Activated T-cell treated with anti-CD3 and anti-CD28 coated beads, Interleukin-2, amount 50 U/mL, for 24 hours (primary cell): ENCODE measurements around the gene EIF2AK3.

Experiments
- DNase-seq: peaks from one replicate; pipeline ENCODE4 v3.0.0-alpha.2; 2020
- H3K27ac Mint-ChIP-seq: 2 replicates; pipeline ENCODE4 v1.8.0; 2020; ENCODE audit warnings: mild to moderate bottlenecking, mixed read lengths
- H3K27me3 Mint-ChIP-seq: 2 replicates; pipeline ENCODE4 v1.8.0; 2020; ENCODE audit warnings: mixed read lengths
- H3K36me3 Mint-ChIP-seq: 2 replicates; pipeline ENCODE4 v1.8.0; 2020; ENCODE audit warnings: low read depth, mixed read lengths
- H3K4me1 Mint-ChIP-seq: 2 replicates; pipeline ENCODE4 v1.8.0; 2020; ENCODE audit warnings: low read depth, mixed read lengths
- H3K4me3 Mint-ChIP-seq: 2 replicates; pipeline ENCODE4 v1.8.0; 2020; ENCODE audit warnings: mild to moderate bottlenecking, moderate library complexity, mixed read lengths
- H3K9me3 Mint-ChIP-seq: 2 replicates; pipeline ENCODE4 v1.8.0; 2020; ENCODE audit warnings: mixed read lengths

The EIF2AK3 gene

DNA sequence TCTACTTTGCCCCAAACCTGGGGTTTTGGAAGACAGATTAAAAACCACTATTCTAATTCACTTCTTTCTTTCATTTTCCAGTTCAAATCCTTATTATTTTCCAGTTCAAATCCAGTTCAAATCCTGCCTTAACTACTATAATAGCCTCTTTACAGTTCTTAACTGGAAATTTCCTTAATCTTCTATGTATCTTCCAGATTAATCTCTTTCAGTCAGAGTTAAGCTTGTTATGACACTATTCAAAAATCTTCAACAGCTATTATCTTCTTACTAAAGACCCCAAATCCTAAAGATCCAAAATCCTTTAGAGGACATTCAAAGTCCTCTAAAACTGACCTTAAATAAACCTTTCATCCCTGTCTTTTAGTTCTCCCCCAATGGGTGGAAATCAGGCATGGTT lies 30.1 kb downstream of the EIF2AK3 start:
- H3K9me3 Mint-ChIP-seq, result no peaks in the 10 kb centered on the region
- no peaks in the 10 kb centered on the region for H3K27me3 Mint-ChIP-seq
- no peak for DNase-seq
- H3K4me1 Mint-ChIP-seq, result peaks cover 27% of the 10 kb centered on the region
- H3K4me3 Mint-ChIP-seq, result no peak overlapping the region
- H3K27ac Mint-ChIP-seq, result no peak overlapping the region
- peaks cover 26% of the 10 kb centered on the region for H3K36me3 Mint-ChIP-seq

DNA sequence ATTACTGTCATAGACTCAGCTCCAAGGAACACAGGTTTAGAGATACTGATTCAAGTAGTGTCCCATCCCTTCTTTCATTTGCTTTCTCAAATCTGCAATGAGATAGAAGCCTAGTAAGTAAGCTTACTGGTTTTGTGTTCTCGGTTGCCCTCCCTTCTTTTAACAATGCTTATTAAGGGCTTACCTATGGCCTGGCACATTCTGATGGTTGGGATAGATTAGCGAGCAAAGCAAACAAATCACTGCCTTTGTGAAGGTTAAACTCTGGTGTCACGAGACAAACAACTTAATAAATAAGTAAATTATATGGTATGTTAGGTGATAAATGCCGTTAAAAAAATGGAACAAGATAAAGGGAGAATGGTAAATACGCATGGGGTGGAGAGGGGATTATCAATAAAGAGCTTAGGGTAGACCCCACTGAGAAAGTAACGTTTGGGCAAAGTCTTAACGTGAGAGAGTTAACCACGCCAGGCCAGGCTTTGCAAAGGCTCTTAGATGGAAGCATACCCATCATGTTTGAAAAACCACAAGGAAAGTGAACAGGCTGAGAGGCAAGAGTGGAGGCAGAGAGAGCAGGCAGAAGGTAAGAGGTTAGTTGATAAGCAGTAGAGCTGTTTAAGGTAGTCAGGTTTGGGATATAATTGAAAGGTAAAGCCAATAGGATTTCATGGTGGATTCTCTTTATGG lies 31.0 kb downstream of the EIF2AK3 start:
- Mint-ChIP-seq H3K9me3 (no peaks in the 10 kb centered on the region), H3K27ac (no peak overlapping the region), H3K36me3 (peaks cover 31% of the 10 kb centered on the region), H3K4me1 (peaks cover 24% of the 10 kb centered on the region), H3K27me3 (no peaks in the 10 kb centered on the region), H3K4me3 (no peak overlapping the region)
- DNase-seq, result no peak

- Mint-ChIP-seq H3K4me1 (no peaks in the 10 kb centered on the region), H3K27me3 (no peaks in the 10 kb centered on the region), H3K27ac (no peak overlapping the region), H3K4me3 (no peak overlapping the region), H3K9me3 (no peaks in the 10 kb centered on the region), H3K36me3 (peaks cover 67% of the 10 kb centered on the region)
- DNase-seq, result no peak
Measured at GRCh38 chr2:88591698-88592097, 35.6 kb downstream of the EIF2AK3 start.

- Mint-ChIP-seq H3K27me3 (no peaks in the 10 kb centered on the region), H3K9me3 (no peaks in the 10 kb centered on the region), H3K36me3 (peaks cover 70% of the 10 kb centered on the region), H3K4me1 (no peaks in the 10 kb centered on the region), H3K4me3 (no peak overlapping the region), H3K27ac (no peak overlapping the region)
- DNase-seq, result no peak
Measured at GRCh38 chr2:88590998-88591613, 36.2 kb downstream of the EIF2AK3 start.

DNA sequence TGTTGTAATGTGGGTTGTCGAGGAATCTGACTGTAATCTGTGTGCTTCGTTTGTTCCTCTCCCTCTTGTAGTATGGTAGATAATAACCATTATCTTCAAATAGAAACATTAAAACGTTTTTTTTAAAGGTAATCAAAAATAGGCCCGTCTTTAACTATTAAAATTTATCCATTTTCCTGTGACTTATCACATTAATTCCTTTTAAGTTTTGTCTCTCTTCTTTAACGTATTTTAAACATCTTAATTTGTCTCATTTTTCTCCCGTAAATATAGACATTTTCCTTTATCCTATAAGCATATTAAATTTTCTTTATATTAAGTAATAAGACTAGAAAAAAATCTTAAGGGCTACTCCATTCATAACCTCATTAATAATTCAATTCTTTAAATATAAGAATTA lies 41.3 kb downstream of the EIF2AK3 start:
- no peak overlapping the region for H3K27ac Mint-ChIP-seq

GRCh38 chr2:88582030-88582429 lies 45.2 kb downstream of the EIF2AK3 start:
- Mint-ChIP-seq H3K9me3 (no peaks in the 10 kb centered on the region), H3K4me3 (no peak overlapping the region)

More for the DNA sequence above, 41.3 kb downstream of the EIF2AK3 start:
- no peaks in the 10 kb centered on the region for H3K9me3 Mint-ChIP-seq
- no peak for DNase-seq
- no peaks in the 10 kb centered on the region for H3K27me3 Mint-ChIP-seq
- H3K36me3 Mint-ChIP-seq, result peaks cover 84% of the 10 kb centered on the region
- H3K4me3 Mint-ChIP-seq, result no peak overlapping the region
- H3K4me1 Mint-ChIP-seq, result no peaks in the 10 kb centered on the region

DNA sequence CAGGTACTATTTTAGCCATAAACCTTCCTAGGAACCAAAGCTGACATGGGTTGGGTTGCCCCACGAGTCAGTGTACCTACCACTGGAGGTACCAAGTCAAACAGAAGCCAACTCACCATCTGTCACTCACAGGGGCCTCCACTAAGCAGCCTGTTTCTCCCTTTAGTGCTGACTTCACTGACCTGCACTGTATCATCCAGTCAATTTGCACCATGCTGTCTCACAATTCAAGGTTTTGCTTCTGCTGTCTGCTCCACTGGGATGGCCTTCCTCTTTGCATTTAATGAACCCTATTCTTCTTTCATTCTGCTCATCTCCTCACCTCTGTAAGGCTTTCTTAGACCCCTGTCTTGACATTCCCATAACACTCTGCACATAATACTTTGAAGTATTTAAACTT lies 47.2 kb downstream of the EIF2AK3 start:
- no peak overlapping the region for H3K4me3 Mint-ChIP-seq
- H3K27me3 Mint-ChIP-seq, result no peaks in the 10 kb centered on the region
- peaks cover 83% of the 10 kb centered on the region for H3K36me3 Mint-ChIP-seq
- H3K4me1 Mint-ChIP-seq, result no peaks in the 10 kb centered on the region
- H3K27ac Mint-ChIP-seq, result no peak overlapping the region
- DNase-seq, result no peak
- H3K9me3 Mint-ChIP-seq, result no peaks in the 10 kb centered on the region

More at GRCh38 chr2:88582030-88582429, 45.2 kb downstream of the EIF2AK3 start:
- DNase-seq, result no peak
- H3K27ac Mint-ChIP-seq, result no peak overlapping the region
- no peaks in the 10 kb centered on the region for H3K4me1 Mint-ChIP-seq
- H3K27me3 Mint-ChIP-seq, result no peaks in the 10 kb centered on the region
- H3K36me3 Mint-ChIP-seq, result peaks cover 81% of the 10 kb centered on the region

DNA sequence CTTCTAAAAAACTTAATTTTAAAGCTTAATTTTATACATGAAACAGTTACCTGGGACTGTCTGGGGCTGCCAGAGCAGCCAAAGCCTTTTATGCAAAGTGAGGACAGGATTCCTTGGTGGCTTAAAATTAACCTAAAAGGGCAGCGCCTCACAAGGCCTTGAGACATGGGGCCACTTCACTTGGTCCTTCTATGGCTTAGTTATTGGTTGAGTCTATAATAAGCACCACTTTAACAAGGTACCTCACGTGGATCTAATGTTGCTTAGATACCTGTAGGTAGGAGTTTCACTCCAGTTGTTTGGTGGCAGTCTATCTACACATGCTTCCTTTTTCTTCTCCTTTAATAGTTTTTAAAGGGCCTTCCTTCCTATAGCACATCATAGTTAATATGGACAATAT lies 51.6 kb downstream of the EIF2AK3 start:
- DNase-seq, result no peak
- H3K27ac Mint-ChIP-seq, result no peak overlapping the region
- peaks cover 9% of the 10 kb centered on the region for H3K4me1 Mint-ChIP-seq
- H3K36me3 Mint-ChIP-seq, result peaks cover 83% of the 10 kb centered on the region
- H3K4me3 Mint-ChIP-seq, result no peak overlapping the region
- H3K27me3 Mint-ChIP-seq, result no peaks in the 10 kb centered on the region
- no peaks in the 10 kb centered on the region for H3K9me3 Mint-ChIP-seq

DNA sequence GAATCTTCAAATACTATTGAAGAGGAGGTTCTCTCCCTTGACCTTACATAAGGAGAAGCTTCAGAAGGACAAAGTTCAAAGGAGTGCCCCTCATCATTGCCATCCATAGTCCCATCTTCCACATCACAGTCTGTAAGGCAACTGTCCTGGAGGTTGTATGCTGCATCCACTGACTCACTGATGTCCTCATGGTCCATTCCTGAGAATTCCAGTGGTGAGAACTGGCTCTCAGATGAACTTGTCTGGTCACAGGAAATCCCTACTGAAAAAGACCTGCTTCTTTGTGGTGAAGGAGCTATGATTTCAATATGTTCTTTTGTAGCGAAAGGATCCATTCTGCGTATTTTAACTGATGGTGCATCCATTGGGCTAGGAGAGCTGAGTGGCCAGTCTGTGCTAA lies 52.2 kb downstream of the EIF2AK3 start:
- H3K27ac Mint-ChIP-seq, result no peak overlapping the region
- peaks cover 9% of the 10 kb centered on the region for H3K4me1 Mint-ChIP-seq
- H3K27me3 Mint-ChIP-seq, result no peaks in the 10 kb centered on the region
- no peak for DNase-seq
- no peak overlapping the region for H3K4me3 Mint-ChIP-seq
- peaks cover 83% of the 10 kb centered on the region for H3K36me3 Mint-ChIP-seq
- H3K9me3 Mint-ChIP-seq, result no peaks in the 10 kb centered on the region

- DNase-seq, result no peak
- Mint-ChIP-seq H3K4me3 (no peak overlapping the region), H3K27me3 (no peaks in the 10 kb centered on the region), H3K9me3 (no peaks in the 10 kb centered on the region), H3K36me3 (peaks cover 83% of the 10 kb centered on the region), H3K4me1 (peaks cover 9% of the 10 kb centered on the region), H3K27ac (no peak overlapping the region)
Measured at GRCh38 chr2:88574445-88574844, 52.8 kb downstream of the EIF2AK3 start.

DNA sequence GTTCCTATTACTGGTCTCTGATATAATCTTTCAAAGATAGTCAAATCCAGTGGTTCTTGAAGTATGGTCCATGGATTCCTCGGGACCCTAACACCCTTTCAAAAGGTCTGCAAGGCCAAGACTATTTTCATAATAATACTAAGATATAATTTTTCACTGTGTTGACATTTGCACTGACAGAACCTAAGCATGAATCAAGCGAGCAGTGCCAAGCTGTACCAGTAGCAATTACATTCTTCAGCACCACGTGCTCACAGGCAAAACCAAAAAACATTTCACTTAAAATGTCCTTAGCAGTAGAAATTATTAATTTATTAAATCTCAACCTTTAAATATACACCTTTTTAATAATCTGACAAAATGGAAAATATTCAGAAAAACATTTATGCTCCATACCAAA lies 59.1 kb downstream of the EIF2AK3 start:
- no peaks in the 10 kb centered on the region for H3K9me3 Mint-ChIP-seq
- H3K4me3 Mint-ChIP-seq, result no peak overlapping the region
- no peaks in the 10 kb centered on the region for H3K27me3 Mint-ChIP-seq
- H3K36me3 Mint-ChIP-seq, result peaks cover 72% of the 10 kb centered on the region
- DNase-seq, result no peak
- H3K27ac Mint-ChIP-seq, result no peak overlapping the region
- no peaks in the 10 kb centered on the region for H3K4me1 Mint-ChIP-seq

GRCh38 chr2:88564402-88564801 lies 62.9 kb downstream of the EIF2AK3 start:
- Mint-ChIP-seq H3K9me3 (no peaks in the 10 kb centered on the region), H3K27ac (no peak overlapping the region), H3K4me3 (no peak overlapping the region), H3K36me3 (peaks cover 75% of the 10 kb centered on the region), H3K27me3 (no peaks in the 10 kb centered on the region), H3K4me1 (peaks cover 12% of the 10 kb centered on the region)
- no peak for DNase-seq

DNA sequence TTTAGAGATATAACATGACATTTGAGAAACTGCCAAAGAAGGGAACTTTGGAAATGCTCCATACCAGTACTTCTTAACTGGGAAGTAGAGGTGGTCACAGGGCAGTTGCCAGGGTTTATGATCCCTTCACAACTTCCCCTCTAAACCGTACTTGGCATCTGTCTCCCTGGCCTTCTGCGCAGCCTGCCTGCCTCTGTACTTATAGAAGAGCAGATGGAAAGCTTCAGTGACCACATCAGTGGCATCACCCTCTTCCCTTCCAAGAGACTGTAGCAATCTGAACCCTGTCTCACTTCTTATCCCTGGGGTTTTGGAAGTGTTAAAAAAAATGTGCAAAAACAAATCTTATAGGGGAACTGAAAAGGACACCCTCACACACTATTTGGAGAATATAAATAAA lies 64.1 kb downstream of the EIF2AK3 start:
- peaks cover 12% of the 10 kb centered on the region for H3K4me1 Mint-ChIP-seq
- no peaks in the 10 kb centered on the region for H3K27me3 Mint-ChIP-seq
- H3K9me3 Mint-ChIP-seq, result no peaks in the 10 kb centered on the region
- no peak overlapping the region for H3K4me3 Mint-ChIP-seq
- H3K27ac Mint-ChIP-seq, result peak overlapping the region; percentile 4
- no peak for DNase-seq
- peaks cover 72% of the 10 kb centered on the region for H3K36me3 Mint-ChIP-seq

DNA sequence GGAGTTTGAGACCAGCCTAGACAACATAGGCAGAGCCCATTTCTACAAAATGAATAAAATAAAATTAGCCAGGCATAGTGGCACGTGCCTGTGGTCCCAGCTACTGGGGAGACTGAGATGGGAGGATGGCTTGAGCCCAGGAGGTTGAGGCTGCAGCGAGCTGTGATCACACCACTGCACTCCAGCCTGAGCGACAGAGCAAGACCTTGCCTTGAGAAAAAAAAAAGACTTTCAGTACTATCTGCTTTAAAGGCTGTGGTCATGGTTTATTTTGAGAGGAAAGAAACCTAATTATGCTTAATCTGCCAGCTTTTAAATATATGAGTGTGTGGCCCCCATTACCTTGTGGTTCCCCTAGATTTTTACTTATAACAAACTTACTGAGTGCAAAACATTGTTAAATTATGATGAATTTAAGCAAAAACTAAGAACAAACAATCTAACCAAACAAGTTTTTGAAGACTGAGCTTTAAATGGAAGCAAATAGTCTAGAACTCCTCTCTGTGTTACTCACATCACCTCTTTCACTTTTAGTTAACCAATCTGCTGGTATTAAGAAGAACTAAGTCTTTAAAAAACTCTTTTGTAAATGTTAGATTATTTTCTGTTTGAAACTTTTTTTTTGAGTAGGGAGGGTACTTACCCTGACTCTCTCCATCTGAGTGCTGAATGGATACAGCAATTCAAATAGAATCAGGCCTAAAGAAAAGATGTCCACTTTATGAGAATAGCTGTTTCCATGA lies 65.4 kb downstream of the EIF2AK3 start:
- Mint-ChIP-seq H3K4me3 (no peak overlapping the region), H3K36me3 (peaks cover 73% of the 10 kb centered on the region), H3K27ac (peak overlapping the region; percentile 67), H3K9me3 (no peaks in the 10 kb centered on the region), H3K27me3 (no peaks in the 10 kb centered on the region), H3K4me1 (peaks cover 12% of the 10 kb centered on the region)
- no peak for DNase-seq
